Stimulated activated CD8-positive, alpha-beta memory T cell treated with anti-CD3 and anti-CD28 coated beads, Interleukin-15, amount 100 ng/mL, for 24 hours (primary cell): ENCODE results near the gene ACLY.

ENCODE experiments used
- DNase-seq: peaks from one replicate; pipeline ENCODE4 v3.0.0-alpha.2; 2020; ENCODE audit warnings: low read depth

Gene ACLY

DNA sequence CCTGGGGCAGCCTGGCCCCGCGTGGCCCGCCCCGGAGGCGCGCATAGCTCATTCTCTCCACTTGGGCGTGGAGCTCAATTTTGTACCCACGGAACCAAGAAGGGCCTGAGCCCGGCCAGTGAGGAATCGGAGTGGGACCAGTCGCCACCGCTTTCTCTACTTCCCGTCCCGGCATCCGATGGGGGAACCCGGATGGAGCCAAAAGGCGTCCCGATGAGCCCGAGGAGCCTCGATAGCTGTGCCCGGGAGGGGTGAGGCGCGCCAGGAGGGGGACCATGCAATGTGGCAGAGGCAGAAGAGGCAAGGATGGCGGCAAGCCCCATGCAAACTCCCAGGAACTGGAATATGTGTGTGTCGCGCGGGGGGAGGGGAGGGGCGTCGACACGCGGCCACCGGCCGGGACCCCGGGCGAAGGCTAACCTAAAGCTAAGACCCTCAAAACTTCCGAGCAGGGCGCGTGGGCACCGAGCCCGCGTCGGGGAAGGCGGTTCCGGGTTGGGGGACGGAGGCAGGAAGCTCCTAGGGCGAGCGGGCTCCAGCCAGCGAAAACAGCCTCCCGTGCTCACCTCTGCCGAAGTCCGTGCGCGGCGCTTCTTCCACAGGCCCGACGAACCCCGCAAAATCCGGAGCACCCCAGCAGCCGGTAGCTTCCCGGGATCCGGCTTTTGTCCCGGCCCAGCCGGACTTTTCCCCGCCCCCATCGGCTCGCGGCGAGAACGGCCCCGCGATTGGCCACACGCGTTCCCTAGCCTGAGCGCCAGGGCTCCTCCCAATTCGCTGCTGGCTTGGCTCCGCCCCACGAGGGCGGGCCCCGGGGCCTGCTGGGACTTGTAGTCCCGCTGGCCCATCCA, at the start of gene ACLY:
ACLY (minus strand) TSS at position 638 of the 851 bp plus-strand sequence. CDS start 5,078 bp downstream, outside the sequence.
- DNase-seq: peak; percentile 91

DNA sequence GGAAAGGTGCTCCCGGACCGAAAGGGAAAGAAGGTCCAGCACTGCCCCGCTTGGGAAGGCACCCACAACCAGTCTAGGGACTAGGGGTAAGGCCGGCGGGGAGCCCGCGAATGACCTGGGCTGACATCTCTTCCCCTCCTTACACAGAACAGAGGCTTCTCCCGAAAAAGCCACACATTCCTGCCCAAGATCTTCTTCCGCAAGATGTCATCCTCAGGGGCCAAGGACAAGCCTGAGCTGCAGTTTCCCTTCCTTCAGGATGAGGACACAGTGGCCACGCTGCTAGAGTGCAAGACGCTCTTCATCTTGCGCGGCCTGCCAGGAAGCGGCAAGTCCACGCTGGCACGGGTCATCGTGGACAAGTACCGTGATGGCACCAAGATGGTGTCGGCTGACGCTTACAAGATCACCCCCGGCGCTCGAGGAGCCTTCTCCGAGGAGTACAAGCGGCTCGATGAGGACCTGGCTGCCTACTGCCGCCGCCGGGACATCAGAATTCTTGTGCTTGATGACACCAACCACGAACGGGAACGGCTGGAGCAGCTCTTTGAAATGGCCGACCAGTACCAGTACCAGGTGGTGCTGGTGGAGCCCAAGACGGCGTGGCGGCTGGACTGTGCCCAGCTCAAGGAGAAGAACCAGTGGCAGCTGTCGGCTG, 49.3 kb upstream of the ACLY start:
- DNase-seq: no peak

GRCh38 chr17:41967141-41967920, 48.6 kb upstream of the ACLY start:
- DNase-seq: no peak

DNA sequence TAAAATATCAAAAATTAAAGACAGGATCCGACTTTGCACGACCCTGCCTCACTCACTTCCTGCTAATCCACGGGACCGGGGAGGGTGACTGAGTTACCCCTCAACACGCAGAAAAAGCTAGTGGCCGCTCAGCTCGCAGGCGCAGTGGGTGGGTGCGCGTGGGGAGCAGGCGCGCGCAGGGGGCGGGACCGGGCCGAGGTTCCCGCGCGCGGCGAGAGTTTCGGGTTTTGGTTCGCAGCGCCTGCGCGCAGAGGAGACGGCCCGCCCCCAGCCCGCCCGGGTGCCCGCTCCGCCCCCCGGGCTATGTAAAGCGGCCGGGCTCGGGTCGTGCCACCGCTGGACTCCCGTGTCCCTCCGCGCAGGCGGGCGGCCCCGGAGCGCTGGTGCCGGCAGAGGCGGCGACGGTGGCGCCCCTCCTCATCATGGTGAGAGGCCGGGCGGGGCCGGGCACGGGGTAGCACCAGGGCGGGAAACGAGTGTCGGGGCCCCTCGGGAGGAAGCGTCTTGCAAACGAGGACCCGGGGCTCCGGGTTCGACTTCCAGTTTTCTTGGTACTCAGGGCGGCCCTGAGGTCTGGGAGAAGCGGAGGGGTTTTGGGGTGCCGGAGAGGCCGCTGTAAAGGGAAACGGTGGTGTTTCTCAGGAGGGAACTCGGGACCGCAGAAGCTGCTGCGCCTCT, 47.9 kb upstream of the ACLY start, which contains the start of gene CNP:
CNP (plus strand) TSS at position 333 of the 678 bp plus-strand sequence; CDS start at position 423, 90 bp downstream.
- peak; percentile 87 for DNase-seq

DNA sequence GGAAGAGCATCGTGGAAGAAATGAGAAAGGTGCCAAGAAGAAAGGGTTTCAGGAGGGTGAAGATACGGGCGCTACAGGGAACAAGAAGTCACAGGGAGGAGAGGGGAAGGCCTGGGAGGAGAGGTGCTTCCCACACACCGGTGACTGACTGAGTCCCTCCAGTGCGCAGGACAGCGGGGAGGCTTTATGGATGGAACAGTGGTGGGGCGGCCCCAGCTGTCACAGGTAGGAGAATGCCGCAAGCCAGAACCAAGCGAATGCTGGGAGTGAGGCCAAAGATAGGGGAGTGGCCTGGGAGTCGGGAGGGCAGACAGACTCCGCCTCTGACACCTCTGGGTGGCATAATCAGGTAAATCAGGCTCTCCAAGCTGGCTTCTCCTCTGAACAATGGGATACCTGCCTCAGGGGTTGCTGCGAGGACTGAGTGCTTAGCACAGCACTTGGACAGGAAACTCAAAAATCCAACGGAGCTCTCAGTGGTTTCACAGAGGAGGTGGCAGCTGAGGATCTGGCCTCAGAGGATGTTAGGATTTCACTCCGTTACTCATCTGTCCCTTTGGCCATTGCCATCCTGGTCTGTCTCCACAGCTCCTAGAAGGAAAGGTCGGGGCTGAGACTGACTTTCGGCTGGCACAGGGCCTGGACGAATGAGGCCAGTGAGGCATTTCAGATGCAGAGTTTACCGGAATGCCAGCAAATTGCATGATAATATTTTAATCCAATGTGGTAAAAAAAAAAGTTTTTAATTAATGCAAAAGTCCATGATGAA, 47.1 kb upstream of the ACLY start:
- peak; percentile 26 for DNase-seq

DNA sequence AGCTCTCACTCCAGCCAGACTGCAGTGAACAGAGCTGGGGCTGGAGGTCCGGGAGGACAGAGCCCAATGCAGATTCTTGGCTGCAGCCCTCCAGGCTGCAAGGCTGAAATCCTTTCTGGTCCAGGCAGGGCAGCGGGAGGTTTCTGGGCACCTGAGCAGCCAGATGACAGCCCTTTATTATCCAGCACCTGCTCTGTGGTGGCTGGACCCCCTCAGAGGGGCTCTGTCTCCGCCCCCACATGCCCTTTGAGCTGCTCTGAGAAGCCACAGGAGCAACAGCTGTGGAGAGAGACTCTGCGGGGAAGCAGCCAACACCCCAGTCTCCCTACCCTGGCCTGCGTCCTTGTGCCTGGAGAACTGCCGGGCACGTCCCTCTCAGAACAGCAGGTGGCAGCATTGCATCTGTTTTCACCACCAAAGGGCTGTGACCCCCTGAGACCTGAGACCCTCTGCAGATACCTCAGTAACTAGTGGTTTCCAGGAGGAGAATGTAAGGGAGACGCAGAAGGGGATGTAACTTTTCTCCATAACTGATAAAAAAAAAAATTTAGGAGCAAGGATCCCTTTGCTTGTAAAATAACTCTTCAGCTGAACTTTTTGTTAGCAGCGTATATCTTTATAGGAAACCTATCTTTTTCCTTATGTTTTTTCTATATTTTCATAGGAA, 44.1 kb upstream of the ACLY start:
- peak; percentile 33 for DNase-seq

DNA sequence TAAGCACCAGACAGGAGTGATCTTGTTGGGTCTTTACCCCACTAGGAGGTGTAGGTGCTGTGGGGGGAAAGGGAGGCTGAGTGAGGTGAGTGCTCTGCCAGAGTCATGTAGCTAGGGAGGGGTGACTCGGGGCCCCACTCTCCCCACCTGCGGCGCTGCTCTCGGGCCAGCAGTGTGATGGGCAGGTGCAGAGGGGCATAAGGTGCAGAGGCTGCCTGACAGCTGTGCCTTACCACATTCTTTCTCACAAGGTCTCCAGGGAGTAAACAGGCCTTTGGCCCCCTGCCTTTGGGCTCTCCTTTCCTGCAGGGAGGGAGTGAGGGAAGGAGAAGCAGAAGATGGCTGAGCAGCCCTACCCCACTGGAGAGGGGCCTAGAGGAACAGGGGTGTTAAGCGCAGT, 43.4 kb upstream of the ACLY start:
- DNase-seq: no peak

- DNase-seq: no peak
Measured at GRCh38 chr17:41959336-41960095, 40.8 kb upstream of the ACLY start.

GRCh38 chr17:41959030-41959335, 40.2 kb upstream of the ACLY start:
- DNase-seq: no peak

DNA sequence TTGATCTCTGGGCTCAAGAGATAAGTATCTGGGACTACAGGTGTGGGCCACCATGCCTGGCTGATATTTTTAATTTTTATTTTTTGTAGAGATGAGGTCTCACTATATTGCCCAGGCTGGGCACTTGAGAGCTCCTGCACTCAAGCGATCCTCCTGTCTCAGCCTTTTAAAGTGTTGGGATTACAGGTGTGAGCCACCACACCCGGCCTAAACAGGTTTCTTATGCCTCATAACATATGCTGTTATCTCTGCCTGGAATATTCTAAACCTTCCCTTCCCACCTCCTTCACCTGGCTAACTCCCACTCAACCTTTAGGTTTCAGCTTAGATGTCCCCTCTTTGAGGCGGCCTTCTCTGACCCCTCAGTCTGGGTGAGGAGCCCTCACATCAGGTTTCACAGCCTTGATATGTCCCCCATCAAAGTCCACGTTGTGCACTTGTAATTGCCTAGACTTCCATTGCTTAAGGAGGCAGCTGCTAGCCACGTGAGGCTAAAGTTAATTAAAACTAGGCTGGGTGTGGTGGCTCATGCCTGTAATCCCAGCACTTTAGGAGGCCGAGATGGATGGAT, 39.2 kb upstream of the ACLY start:
- DNase-seq: no peak

DNA sequence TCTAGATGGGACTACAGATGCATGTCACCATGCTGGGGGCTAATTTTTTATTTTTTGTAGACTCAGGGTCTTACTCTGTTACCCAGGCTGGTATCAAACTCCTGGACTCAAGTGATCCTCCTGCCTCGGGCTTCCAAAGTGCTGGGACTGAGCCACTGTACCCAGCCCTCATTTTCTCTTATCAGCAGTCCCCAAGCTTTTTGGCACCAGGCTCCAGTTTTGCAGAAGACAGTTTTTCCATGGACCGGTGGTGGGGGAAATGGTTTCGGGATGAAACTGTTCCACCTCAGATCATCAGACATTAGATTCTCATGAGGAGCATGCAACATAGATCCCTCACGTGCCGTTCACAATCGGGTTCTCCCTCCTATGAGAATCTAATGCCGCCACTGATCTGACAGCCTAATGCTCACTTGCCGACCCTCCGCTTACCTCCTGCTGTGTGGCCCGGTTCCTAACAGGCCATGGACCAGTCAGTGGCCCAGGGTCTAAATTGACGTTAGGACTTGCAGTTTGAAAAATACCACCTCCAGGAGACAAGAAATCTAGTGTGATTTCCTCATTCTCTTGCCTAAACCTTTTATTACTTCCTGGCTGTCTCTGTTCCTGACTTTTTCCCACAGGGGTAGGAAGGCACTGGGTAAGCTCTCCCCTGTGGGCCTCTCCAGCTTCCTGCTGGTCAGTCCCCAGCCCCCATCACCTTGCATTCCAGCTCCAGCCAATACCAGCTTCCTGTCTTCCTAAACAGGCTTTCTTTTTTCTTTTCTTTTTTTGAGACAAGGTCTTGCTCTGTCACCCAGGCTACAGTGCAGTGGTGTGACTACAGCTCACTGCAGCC, 38.5 kb upstream of the ACLY start:
- no peak for DNase-seq

- no peak for DNase-seq
Measured at GRCh38 chr17:41956522-41956921, 37.8 kb upstream of the ACLY start.

GRCh38 chr17:41948762-41949460, 30.2 kb upstream of the ACLY start:
- DNase-seq: no peak

DNA sequence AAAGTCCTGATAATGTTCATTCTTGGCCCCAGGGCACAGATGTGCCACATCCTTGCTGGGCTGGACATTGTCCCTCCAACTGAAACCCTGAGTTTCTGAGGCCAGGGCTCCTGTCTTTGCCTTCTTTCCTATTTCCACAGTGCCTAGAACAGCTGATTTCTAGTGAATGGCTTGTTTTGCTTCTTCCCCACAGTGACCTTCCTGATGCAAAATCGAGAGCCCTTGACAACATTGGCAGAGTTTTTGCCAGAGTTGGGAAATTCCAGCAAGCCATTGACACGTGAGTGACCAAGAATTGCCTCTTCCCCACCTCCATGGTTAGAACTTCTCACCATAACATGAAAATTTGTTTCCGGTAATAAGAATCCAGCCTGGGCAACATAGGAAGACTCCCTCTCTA, 26.2 kb upstream of the ACLY start:
- DNase-seq: no peak

DNA sequence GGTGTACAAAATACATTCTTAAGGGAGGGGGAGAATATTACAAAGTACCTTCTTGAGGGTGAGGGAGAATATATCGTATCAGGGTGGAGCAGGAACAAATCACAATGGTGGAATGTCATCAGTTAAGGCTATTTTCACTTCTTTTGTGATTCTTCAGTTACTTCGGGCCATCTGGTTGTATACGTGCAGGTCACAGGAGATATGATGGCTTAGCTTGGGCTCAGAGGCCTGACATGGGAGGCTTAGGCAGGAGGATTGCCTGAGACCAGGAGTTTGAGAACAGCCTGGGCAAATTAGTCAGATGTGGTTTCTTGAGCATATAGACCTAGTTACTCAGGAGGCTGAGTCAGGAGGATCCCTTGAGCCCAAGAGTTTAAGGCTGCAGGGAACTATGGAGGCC, 24.7 kb upstream of the ACLY start:
- no peak for DNase-seq

GRCh38 chr17:41942626-41943373, 24.0 kb upstream of the ACLY start:
- no peak for DNase-seq

DNA sequence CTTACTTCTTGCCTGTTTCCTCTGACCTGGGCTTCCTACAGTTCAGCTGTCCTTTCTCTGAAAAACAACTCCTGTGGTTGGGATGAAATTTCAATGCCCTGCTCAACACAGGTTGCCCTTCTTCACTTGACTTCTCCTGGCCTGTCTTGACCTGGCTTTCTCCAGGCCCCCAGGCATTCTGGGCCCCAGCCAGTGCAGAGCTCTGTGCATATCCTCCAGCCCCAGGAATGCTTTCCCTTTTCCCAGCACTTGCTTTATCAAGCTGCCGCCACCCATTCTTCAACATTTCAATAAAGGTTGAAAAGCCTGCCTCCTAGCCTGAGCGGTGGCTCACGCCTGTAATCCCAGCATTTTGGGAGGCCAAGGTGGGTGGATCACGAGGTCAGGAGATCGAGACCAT, 22.4 kb upstream of the ACLY start:
- DNase-seq: no peak
